NCI-H1436 treated with DMSO at 0.1 percent for 48 hours (cell line): ENCODE measurements around the gene MDM2.
"Not testable (repeated sequence)": the region's sequence is repeated elsewhere in the genome, so short reads cannot be mapped to it uniquely, and the experiment has no call there.

Experiments used
- DNase-seq: peaks from one replicate; lab custom pipeline; 2025; lab: John Stamatoyannopoulos, UW

MDM2 gene

GRCh38 chr12:68785823-68786222, 22.2 kb upstream of the MDM2 start:
- no peak for DNase-seq

GRCh38 chr12:68786929-68787328, 21.0 kb upstream of the MDM2 start:
- DNase-seq, result no peak

- DNase-seq, result no peak
Observed at GRCh38 chr12:68788554-68789143, 19.3 kb upstream of the MDM2 start.

GRCh38 chr12:68789144-68789878, 18.7 kb upstream of the MDM2 start:
- no peak for DNase-seq

- no peak for DNase-seq
Observed at GRCh38 chr12:68790081-68790951, 17.7 kb upstream of the MDM2 start.

- no peak for DNase-seq
Observed at GRCh38 chr12:68790952-68791234, 17.1 kb upstream of the MDM2 start.

- no peak for DNase-seq
Observed at GRCh38 chr12:68791897-68792481, 16.0 kb upstream of the MDM2 start.

GRCh38 chr12:68792952-68793351, 15.0 kb upstream of the MDM2 start:
- DNase-seq, result no peak

GRCh38 chr12:68793436-68793835, 14.5 kb upstream of the MDM2 start:
- DNase-seq, result no peak

- no peak for DNase-seq
Observed at GRCh38 chr12:68793975-68794652, 13.9 kb upstream of the MDM2 start.

- no peak for DNase-seq
Observed at GRCh38 chr12:68794653-68795251, 13.2 kb upstream of the MDM2 start.

- DNase-seq, result no peak
Observed at GRCh38 chr12:68796399-68796798, 11.6 kb upstream of the MDM2 start.

- no peak for DNase-seq
Observed at GRCh38 chr12:68798882-68799234, 9.1 kb upstream of the MDM2 start.

- DNase-seq, result no peak
Observed at GRCh38 chr12:68800294-68800693, 7.7 kb upstream of the MDM2 start.

GRCh38 chr12:68801124-68801523, 6.9 kb upstream of the MDM2 start:
- not testable (repeated sequence) for DNase-seq

GRCh38 chr12:68802372-68802745, 5.6 kb upstream of the MDM2 start:
- DNase-seq, result not testable (repeated sequence)

- not testable (repeated sequence) for DNase-seq
Observed at GRCh38 chr12:68802911-68803651, 4.9 kb upstream of the MDM2 start.

GRCh38 chr12:68803948-68804656, 3.9 kb upstream of the MDM2 start:
- DNase-seq, result no peak

- no peak for DNase-seq
Observed at GRCh38 chr12:68804657-68805591, 3.1 kb upstream of the MDM2 start.
